LNCaP clone FGC (cell line): ENCODE data around the gene MAG.

Source experiments
- DNase-seq: peaks from one replicate; pipeline ENCODE4 v3.0.0-alpha.2; 2011; ENCODE audit warnings: low read depth
- H3K4me3 ChIP-seq: 2 replicates; pipeline ENCODE4 v1.5.1; 2011; ENCODE audit warnings: mild to moderate bottlenecking, low read depth, low read length, control low read depth
- CTCF ChIP-seq: IDR thresholded peaks from 2 replicates; pipeline ENCODE4 v1.5.1; 2012; ENCODE audit warnings: mild to moderate bottlenecking; ENCODE audit not compliant: control insufficient read depth, insufficient read depth; ENCODE audit errors: extremely low read depth

MAG gene

GRCh38 chr19:35303357-35303915 is 11.5 kb downstream of the MAG start:
- no peak for TF ChIP-seq CTCF
- no peak overlapping the region for H3K4me3 ChIP-seq
- no peak for DNase-seq

- TF ChIP-seq CTCF = no peak
- no peak overlapping the region for H3K4me3 ChIP-seq
- DNase-seq = no peak
Observed at GRCh38 chr19:35304036-35304435, 12.1 kb downstream of the MAG start.

- no peak overlapping the region for H3K4me3 ChIP-seq
- no peak for TF ChIP-seq CTCF
- DNase-seq = no peak
Observed at GRCh38 chr19:35305181-35305580, 13.2 kb downstream of the MAG start.

GRCh38 chr19:35306473-35307246 is 14.7 kb downstream of the MAG start:
- 0 out of 2 replicates have a peak, but pooled peaks have one; percentile 15 for TF ChIP-seq CTCF
- H3K4me3 ChIP-seq = no peak overlapping the region
- no peak for DNase-seq

- DNase-seq = no peak
- TF ChIP-seq CTCF = no peak
- no peak overlapping the region for H3K4me3 ChIP-seq
Observed at GRCh38 chr19:35307931-35308330, 16.0 kb downstream of the MAG start.

GRCh38 chr19:35308910-35309309 is 16.9 kb downstream of the MAG start:
- DNase-seq = no peak
- H3K4me3 ChIP-seq = no peak overlapping the region
- no peak for TF ChIP-seq CTCF
